HG02938 (cell line): ENCODE measurements around the gene CHCHD10.
"Not testable (repeated sequence)": the region's sequence is repeated elsewhere in the genome, so short reads cannot be mapped to it uniquely, and the experiment has no call there.

ENCODE experiments used
- ATAC-seq: cut with Tn5 transposase; IDR thresholded peaks from one replicate; pipeline ENCODE4 v1.9.1; 2021; ENCODE audit warnings: mild to moderate bottlenecking, moderate library complexity; ENCODE audit not compliant: unreplicated experiment

The CHCHD10 gene

GRCh38 chr22:23751441-23751996, 16.3 kb downstream of the CHCHD10 start:
- no peak for ATAC-seq

GRCh38 chr22:23750714-23751440, 16.9 kb downstream of the CHCHD10 start, which contains the start of gene ZNF70:
Gene ZNF70 (minus strand): TSS chr22:23751112. CDS start chr22:23745140, 5,972 bp downstream.
- peak; percentile 43 for ATAC-seq

- no peak for ATAC-seq
Observed at GRCh38 chr22:23750367-23750713, 17.4 kb downstream of the CHCHD10 start.

- no peak for ATAC-seq
Observed at GRCh38 chr22:23749841-23750301, 17.9 kb downstream of the CHCHD10 start.

- no peak for ATAC-seq
Observed at GRCh38 chr22:23745791-23746190, 22.0 kb downstream of the CHCHD10 start.

- ATAC-seq: no peak
Observed at GRCh38 chr22:23744485-23744884, 23.3 kb downstream of the CHCHD10 start.

GRCh38 chr22:23744001-23744400, 23.8 kb downstream of the CHCHD10 start:
- ATAC-seq: no peak

- no peak for ATAC-seq
Observed at GRCh38 chr22:23743303-23743705, 24.5 kb downstream of the CHCHD10 start.

GRCh38 chr22:23742505-23743264, 25.1 kb downstream of the CHCHD10 start:
- no peak for ATAC-seq

- ATAC-seq: no peak
Observed at GRCh38 chr22:23737696-23738095, 30.1 kb downstream of the CHCHD10 start.

GRCh38 chr22:23728108-23728507, 39.7 kb downstream of the CHCHD10 start:
- ATAC-seq: not testable (repeated sequence)

- ATAC-seq: no peak
Observed at GRCh38 chr22:23722724-23723123, 45.0 kb downstream of the CHCHD10 start.

GRCh38 chr22:23722160-23722559, 45.6 kb downstream of the CHCHD10 start:
- no peak for ATAC-seq

GRCh38 chr22:23720855-23721254, 46.9 kb downstream of the CHCHD10 start:
- no peak for ATAC-seq

- ATAC-seq: no peak
Observed at GRCh38 chr22:23718371-23719165, 49.2 kb downstream of the CHCHD10 start.

- no peak for ATAC-seq
Observed at GRCh38 chr22:23716811-23717801, 50.7 kb downstream of the CHCHD10 start.
